ENCODE data around the gene CBL.
A peak's percentile ranks its signal among the peaks of the same experiment; 100 is the strongest.
"Not testable (repeated sequence)": the region's sequence is repeated elsewhere in the genome, so short reads cannot be mapped to it uniquely, and the experiment has no call there.

CBL gene

GRCh38 chr11:119218141-119218878, 12.2 kb downstream of the CBL start:
- DNase-seq: no peak

- DNase-seq: peak; percentile 38
These were observed 16.2 kb downstream of the CBL start for GRCh38 chr11:119222308-119222707.

GRCh38 chr11:119222891-119223290, 16.8 kb downstream of the CBL start:
- DNase-seq: no peak

- no peak for DNase-seq
These were observed 17.7 kb downstream of the CBL start for GRCh38 chr11:119223856-119224255.

- not testable (repeated sequence) for DNase-seq
These were observed 22.6 kb downstream of the CBL start for GRCh38 chr11:119228535-119229287.

GRCh38 chr11:119229288-119229672, 23.1 kb downstream of the CBL start:
- DNase-seq: no peak

- no peak for DNase-seq
These were observed 23.6 kb downstream of the CBL start for GRCh38 chr11:119229741-119230140.

GRCh38 chr11:119236490-119236889, 30.4 kb downstream of the CBL start:
- DNase-seq: no peak

- DNase-seq: no peak
These were observed 30.8 kb downstream of the CBL start for GRCh38 chr11:119236891-119237290.

GRCh38 chr11:119237515-119237914, 31.4 kb downstream of the CBL start:
- DNase-seq: no peak

- DNase-seq: no peak
These were observed 42.9 kb downstream of the CBL start for GRCh38 chr11:119248750-119249670.

- DNase-seq: no peak
These were observed 43.5 kb downstream of the CBL start for GRCh38 chr11:119249671-119250010.

GRCh38 chr11:119251114-119251513, 45.0 kb downstream of the CBL start:
- DNase-seq: no peak

GRCh38 chr11:119254239-119254638, 48.1 kb downstream of the CBL start:
- no peak for DNase-seq

- no peak for DNase-seq
These were observed 52.0 kb downstream of the CBL start for GRCh38 chr11:119258180-119258579.

- no peak for DNase-seq
These were observed 52.8 kb downstream of the CBL start for GRCh38 chr11:119258983-119259382.

- DNase-seq: no peak
These were observed 56.7 kb downstream of the CBL start for GRCh38 chr11:119262668-119263351.

- no peak for DNase-seq
These were observed 57.3 kb downstream of the CBL start for GRCh38 chr11:119263352-119263940.

GRCh38 chr11:119266063-119266462, 59.9 kb downstream of the CBL start:
- no peak for DNase-seq

GRCh38 chr11:119266517-119267255, 60.5 kb downstream of the CBL start:
- no peak for DNase-seq

- DNase-seq: no peak
These were observed 61.5 kb downstream of the CBL start for GRCh38 chr11:119267645-119268044.

GRCh38 chr11:119273721-119274120, 67.6 kb downstream of the CBL start:
- no peak for DNase-seq

Data from SHP77 treated with DMSO at 0.1 percent for 48 hours (cell line).